Measurements from ENCODE around the gene NOL3. TPM values are rescaled to one million over a fixed set of nuclear protein-coding genes. Genes with fewer than 3 reads are reported as not detected.
A peak's percentile ranks its signal among the peaks of the same experiment; 100 is the strongest.

Gene NOL3
- polyA plus RNA-seq, 1 of the 3 experiments (the other 2 are of a cell fraction): 34.1 TPM

DNA sequence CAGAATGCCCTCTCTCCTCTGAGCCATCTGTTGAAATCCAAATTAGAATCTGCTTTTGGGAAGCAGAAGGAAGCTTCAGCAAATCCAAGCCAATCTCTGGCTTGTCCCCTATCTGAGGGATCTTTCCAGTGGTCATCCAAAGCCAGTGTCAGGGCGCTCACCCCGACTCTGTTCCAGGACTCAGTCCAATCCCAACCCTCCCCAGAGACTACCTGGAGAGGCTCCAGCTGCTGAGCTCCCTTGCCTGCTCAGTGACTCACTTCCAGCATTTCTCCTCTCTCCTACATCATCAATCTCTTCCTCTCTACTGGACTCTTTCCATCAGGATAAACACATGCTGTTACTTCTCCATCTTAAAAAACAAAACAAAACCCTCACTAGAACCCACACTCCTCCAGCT is 11.0 kb downstream of the NOL3 start:
- Histone ChIP-seq H3K27ac (ENCODE audit: low read depth in 2 of 2, low read length in 1 of 2) (peak overlapping the region in 1 of 2 experiments; percentile 51; a peak in 3 of 4 replicates), H3K4me1 (ENCODE audit: control insufficient read depth in 1 of 2, insufficient read depth in 2 of 2, low read depth in 1 of 2, low read length in 1 of 2) (peaks cover 14 to 44% of the 10 kb centered on the region in 2 experiments), H3K79me2 (ENCODE audit: insufficient read depth) (peaks cover 22% of the 10 kb centered on the region), H3K4me2 (peak overlapping the region; percentile 92), H3K9me2 (no peaks in the 10 kb centered on the region), H3K4me3 (ENCODE audit: low read depth in 2 of 2, low read length in 1 of 2) (peak overlapping the region in 1 of 2 experiments; percentile 82; a peak in 2 of 4 replicates), H3K9me3 (no peaks in the 10 kb centered on the region), H3K36me3 (replicated peaks in 1 of 2; ENCODE audit: control insufficient read depth in 1 of 2, insufficient read depth in 2 of 2, low read length in 1 of 2) (no peaks in the 10 kb centered on the region), H3K9ac (no peak overlapping the region), H3F3A (replicated peaks; ENCODE audit: insufficient read depth) (peaks cover 38% of the 10 kb centered on the region), H2AFZ (ENCODE audit: low read depth) (no peak overlapping the region), H4K20me1 (ENCODE audit: insufficient read depth) (peaks cover 10% of the 10 kb centered on the region), H3K27me3 (ENCODE audit: insufficient read depth) (no peaks in the 10 kb centered on the region)
- 44% methylated on average over 2 of the region's 2 CpGs for WGBS (ENCODE audit: low lambda C conversion rate)
- no peak for DNase-seq
- POLR2A ChIA-PET: interaction anchor here (0.8 kb wide), 1 partner anchor 11 kb away, joined by 3 read pairs; the partner anchor contains the start of gene NOL3
- peak; percentile 78; the same call in 1 of the 2 replicates for TF ChIP-seq FOSL2 (IDR thresholded peaks at IDR 0.05; ENCODE audit: borderline replicate concordance, low read depth)
- peak; percentile 63 for TF ChIP-seq PBX3 (IDR thresholded peaks at IDR 0.05)
- peak; percentile 62; the same call in 1 of the 2 replicates for TF ChIP-seq JUND (IDR thresholded peaks at IDR 0.05)
- TF ChIP-seq NFIC (IDR thresholded peaks at IDR 0.05; ENCODE audit: borderline replicate concordance): peak; percentile 66; the same call in 1 of the 2 replicates
- no peak for TF ChIP-seq SMC3 (IDR thresholded peaks at IDR 0.05; ENCODE audit: low read depth, low read length)
- no peak for TF ChIP-seq FOXM1 (IDR thresholded peaks at IDR 0.05; ENCODE audit: low read depth)
- TF ChIP-seq RCOR1 (IDR thresholded peaks at IDR 0.05; ENCODE audit: low read length): no peak
- peak; percentile 45; the same call in 1 of the 2 replicates for TF ChIP-seq TCF12 (IDR thresholded peaks at IDR 0.05)
- no peak for TF ChIP-seq CHD2 (IDR thresholded peaks at IDR 0.05; ENCODE audit: low read length, partially characterized antibody)
- TF ChIP-seq FOXJ3 (CRISPR knock-in tag; IDR thresholded peaks at IDR 0.05): no peak
- CTCF ChIA-PET: interaction anchor here (1.3 to 2.5 kb wide), 5 partner anchors 11 to 227 kb away, joined by 4 to 7 read pairs (median 5); partner anchors contain the start of gene NOL3

GRCh38 chr16:67182288-67182687 is 11.9 kb downstream of the NOL3 start:
- no peaks in the 10 kb centered on the region for H3K9me3 ChIP-seq
- 87% methylated on average over 2 of the region's 2 CpGs for WGBS (ENCODE audit: low lambda C conversion rate)
- peak overlapping the region in 1 of 2 experiments; percentile 51; a peak in 1 of 4 replicates for H3K27ac ChIP-seq (ENCODE audit: low read depth in 2 of 2, low read length in 1 of 2)
- H3K36me3 ChIP-seq (replicated peaks in 1 of 2; ENCODE audit: control insufficient read depth in 1 of 2, insufficient read depth in 2 of 2, low read length in 1 of 2): no peaks in the 10 kb centered on the region
- no peak overlapping the region for H2AFZ ChIP-seq (ENCODE audit: low read depth)
- H3K4me2 ChIP-seq: peak overlapping the region; percentile 92
- H3K27me3 ChIP-seq (ENCODE audit: insufficient read depth): no peaks in the 10 kb centered on the region
- peak overlapping the region; percentile 96; the same call in 1 of the 2 replicates for H3K9ac ChIP-seq
- no peaks in the 10 kb centered on the region for H3K9me2 ChIP-seq
- ChIA-PET POLR2A (interaction anchor here (1.6 kb wide), 1 partner anchor 8 kb away, joined by 5 read pairs; no protein-coding TSS in a partner anchor), CTCF (interaction anchor here (1.4 to 4.2 kb wide), 5 partner anchors 8 to 165 kb away, joined by 3 to 27 read pairs (median 7); partner anchors contain the start of genes B3GNT9 and NOL3)
- peak overlapping the region in 1 of 2 experiments; percentile 82; a peak in 3 of 4 replicates for H3K4me3 ChIP-seq (ENCODE audit: low read depth in 2 of 2, low read length in 1 of 2)
- no peak for DNase-seq
- peaks cover 22 to 44% of the 10 kb centered on the region in 2 experiments for H3K4me1 ChIP-seq (ENCODE audit: control insufficient read depth in 1 of 2, insufficient read depth in 2 of 2, low read depth in 1 of 2, low read length in 1 of 2)
- H3F3A ChIP-seq (replicated peaks; ENCODE audit: insufficient read depth): peaks cover 42% of the 10 kb centered on the region
- H4K20me1 ChIP-seq (ENCODE audit: insufficient read depth): peaks cover 6% of the 10 kb centered on the region
- H3K79me2 ChIP-seq (ENCODE audit: insufficient read depth): peaks cover 22% of the 10 kb centered on the region
- TF ChIP-seq RCOR1 (IDR thresholded peaks at IDR 0.05; ENCODE audit: low read length) (no peak), SMC3 (IDR thresholded peaks at IDR 0.05; ENCODE audit: low read depth, low read length) (no peak), GABPA (IDR thresholded peaks at IDR 0.05; ENCODE audit: low read depth) (no peak), YY1 (IDR thresholded peaks at IDR 0.05; ENCODE audit: low read depth) (no peak), RAD21 (IDR thresholded peaks at IDR 0.05; ENCODE audit: low read length) (no peak), GATA2 (CRISPR knock-in tag; IDR thresholded peaks at IDR 0.05) (no peak), CHD2 (IDR thresholded peaks at IDR 0.05; ENCODE audit: low read length, partially characterized antibody) (no peak), IRF3 (IDR thresholded peaks at IDR 0.05; ENCODE audit: low read depth, low read length) (no peak), RFX5 (IDR thresholded peaks at IDR 0.05; ENCODE audit: low read length) (no peak), USF2 (IDR thresholded peaks at IDR 0.05; ENCODE audit: borderline replicate concordance, low read depth, low read length) (no peak)
- TF ChIP-seq, protein P1, sequence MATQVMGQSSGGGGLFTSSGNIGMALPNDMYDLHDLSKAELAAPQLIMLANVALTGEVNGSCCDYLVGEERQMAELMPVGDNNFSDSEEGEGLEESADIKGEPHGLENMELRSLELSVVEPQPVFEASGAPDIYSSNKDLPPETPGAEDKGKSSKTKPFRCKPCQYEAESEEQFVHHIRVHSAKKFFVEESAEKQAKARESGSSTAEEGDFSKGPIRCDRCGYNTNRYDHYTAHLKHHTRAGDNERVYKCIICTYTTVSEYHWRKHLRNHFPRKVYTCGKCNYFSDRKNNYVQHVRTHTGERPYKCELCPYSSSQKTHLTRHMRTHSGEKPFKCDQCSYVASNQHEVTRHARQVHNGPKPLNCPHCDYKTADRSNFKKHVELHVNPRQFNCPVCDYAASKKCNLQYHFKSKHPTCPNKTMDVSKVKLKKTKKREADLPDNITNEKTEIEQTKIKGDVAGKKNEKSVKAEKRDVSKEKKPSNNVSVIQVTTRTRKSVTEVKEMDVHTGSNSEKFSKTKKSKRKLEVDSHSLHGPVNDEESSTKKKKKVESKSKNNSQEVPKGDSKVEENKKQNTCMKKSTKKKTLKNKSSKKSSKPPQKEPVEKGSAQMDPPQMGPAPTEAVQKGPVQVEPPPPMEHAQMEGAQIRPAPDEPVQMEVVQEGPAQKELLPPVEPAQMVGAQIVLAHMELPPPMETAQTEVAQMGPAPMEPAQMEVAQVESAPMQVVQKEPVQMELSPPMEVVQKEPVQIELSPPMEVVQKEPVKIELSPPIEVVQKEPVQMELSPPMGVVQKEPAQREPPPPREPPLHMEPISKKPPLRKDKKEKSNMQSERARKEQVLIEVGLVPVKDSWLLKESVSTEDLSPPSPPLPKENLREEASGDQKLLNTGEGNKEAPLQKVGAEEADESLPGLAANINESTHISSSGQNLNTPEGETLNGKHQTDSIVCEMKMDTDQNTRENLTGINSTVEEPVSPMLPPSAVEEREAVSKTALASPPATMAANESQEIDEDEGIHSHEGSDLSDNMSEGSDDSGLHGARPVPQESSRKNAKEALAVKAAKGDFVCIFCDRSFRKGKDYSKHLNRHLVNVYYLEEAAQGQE (IDR thresholded peaks at IDR 0.05; ENCODE audit: low read depth, low read length): no peak
- TF ChIP-seq, protein P2, sequence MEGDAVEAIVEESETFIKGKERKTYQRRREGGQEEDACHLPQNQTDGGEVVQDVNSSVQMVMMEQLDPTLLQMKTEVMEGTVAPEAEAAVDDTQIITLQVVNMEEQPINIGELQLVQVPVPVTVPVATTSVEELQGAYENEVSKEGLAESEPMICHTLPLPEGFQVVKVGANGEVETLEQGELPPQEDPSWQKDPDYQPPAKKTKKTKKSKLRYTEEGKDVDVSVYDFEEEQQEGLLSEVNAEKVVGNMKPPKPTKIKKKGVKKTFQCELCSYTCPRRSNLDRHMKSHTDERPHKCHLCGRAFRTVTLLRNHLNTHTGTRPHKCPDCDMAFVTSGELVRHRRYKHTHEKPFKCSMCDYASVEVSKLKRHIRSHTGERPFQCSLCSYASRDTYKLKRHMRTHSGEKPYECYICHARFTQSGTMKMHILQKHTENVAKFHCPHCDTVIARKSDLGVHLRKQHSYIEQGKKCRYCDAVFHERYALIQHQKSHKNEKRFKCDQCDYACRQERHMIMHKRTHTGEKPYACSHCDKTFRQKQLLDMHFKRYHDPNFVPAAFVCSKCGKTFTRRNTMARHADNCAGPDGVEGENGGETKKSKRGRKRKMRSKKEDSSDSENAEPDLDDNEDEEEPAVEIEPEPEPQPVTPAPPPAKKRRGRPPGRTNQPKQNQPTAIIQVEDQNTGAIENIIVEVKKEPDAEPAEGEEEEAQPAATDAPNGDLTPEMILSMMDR (IDR thresholded peaks at IDR 0.05): no peak
